HG03135 (cell line): ENCODE data around the gene WDR76.

Experiments used
- ATAC-seq: cut with Tn5 transposase; IDR thresholded peaks from one replicate; pipeline ENCODE4 v1.9.1; 2021; ENCODE audit warnings: mild to moderate bottlenecking, moderate library complexity; ENCODE audit not compliant: unreplicated experiment

WDR76 gene

DNA sequence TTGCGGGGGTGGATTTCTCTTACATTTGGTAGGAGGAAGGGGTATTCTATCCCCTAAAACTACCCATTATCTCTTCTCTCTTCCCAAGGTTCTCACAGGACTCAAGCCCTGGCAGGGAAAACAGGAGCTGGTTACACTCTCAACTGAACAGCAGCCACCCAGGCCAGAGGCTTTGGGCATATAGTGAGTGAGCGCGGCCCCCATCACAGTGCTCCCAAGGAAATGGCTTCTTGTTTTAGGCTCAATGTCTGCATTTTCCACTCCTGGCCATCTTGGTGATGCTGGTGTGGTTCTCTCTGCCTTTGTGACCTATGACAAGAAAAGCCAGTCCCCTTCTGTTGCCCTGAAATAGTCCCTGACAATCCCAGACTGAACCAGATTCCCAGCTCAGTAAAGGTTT is 50.1 kb downstream of the WDR76 start:
- ATAC-seq = no peak

DNA sequence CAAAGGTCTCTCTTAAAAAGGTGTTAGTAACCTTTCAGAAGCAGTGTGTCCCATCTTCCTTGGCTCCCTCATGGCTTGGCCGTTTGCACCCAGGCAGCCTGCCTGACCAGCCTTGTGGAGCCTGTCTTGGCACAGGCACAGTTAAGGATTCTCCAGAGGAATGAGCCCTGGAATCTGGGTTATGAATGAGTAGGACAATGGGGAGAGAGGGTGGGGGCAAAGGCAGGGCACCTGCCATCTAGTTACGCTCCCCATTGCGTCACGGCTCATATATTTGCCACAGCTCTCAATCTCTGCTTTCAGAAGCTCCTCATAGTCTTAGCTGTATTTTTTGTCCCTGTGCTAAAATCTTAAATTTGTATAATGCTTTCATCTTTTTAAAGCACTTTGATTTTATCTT is 50.6 kb downstream of the WDR76 start:
- ATAC-seq = no peak

DNA sequence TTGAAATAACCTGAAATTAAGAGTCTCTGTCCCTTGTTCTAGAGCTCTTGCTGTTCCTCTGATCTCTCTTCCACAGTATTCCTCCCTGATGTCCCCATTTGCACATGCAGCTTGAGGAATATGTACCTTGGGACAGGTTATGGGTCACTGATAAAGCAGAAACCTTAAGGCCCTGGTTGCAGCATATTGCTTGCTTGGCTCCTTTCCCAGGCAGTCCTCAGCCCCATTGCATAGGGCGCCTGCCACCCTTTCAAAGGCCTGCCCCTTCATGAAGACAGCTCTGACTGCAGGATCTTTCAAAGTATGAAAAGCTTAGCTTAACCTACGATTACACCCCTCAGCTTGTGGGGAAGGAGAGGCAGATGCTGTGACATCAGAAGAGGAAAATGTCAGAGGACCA is 51.6 kb downstream of the WDR76 start:
- ATAC-seq = no peak

DNA sequence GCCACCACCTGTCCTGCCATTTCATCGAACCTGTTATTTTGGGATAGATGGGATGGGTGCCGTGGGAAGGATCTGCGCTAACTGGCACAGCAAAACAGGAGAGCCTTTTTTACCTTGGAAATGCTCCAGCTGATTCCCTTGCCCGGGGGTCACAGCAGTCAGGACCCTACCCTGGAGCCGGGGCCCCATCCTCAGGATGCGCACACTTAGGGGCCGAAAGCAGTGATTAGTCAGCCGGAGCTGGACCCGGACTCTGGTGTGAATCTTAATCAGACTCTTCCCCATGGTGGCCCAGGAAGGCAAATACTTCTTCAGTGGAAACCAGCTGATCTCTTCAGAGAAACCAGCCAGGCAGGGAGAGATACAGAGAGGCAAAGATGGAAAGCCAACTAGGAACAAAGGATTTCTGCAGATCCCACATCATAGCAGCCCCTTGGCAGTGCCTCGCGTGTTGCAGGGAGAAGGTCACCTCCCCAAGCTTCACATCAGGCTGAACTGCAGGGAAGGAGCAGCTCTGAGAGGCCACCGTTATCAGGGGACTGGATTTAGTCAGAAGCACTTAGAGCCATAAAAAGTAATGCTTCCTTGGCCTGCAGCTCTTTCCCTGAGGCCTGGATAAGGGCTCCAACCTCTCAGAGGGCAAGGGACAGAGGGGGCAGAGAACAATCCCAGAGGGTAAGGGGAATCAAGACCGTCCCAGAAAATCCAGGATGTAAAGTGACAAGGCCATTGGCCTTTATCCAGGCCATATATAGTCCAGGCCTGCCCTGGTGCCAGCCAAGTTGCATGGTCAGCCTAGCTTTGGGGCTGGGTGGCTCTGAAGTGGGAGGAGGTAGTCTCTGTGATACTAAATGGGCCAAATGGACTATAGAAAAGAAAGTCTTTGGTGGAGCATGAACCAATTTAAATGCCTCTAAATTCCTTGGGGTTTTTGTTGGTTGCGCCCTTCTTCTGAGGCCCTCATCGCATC is 52.9 kb downstream of the WDR76 start:
- ATAC-seq = no peak

DNA sequence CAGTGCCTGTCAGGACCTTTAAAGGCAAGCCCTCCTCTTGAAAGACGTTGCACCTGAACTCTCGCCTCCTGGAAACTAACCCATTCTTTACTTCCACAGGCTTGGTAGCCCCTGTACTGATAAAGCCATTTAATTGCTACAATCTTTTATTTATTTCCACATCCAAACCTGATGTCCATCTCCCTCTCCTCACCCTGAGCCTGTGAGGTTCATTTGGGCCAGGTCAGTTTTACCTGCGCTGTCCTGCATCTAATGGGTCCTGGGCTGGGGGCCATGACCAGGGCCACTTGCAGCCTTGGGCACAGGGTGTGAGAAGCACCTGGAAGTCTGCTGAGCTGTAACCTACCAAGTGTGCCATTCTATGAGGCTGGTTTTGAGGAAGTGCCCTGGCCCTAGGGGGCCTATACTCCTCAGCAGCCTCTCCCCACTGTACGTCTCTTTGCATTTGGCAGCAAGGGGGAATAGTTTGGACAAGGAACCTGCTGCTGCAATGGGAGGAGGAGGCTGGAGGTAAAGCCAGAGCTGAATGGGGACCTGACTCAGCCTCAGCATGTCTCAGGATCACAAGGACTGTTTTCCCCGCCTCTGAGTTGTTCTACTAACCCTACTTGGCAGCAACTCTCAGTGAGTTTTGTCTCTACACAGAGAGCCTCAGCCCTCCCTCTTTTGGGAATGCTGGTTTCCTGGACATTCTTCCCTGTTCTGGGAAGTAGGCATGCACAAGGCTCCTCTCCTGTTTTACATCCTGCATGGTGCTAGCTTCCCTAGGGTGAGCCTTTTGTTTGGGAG is 53.8 kb downstream of the WDR76 start:
- ATAC-seq = no peak

DNA sequence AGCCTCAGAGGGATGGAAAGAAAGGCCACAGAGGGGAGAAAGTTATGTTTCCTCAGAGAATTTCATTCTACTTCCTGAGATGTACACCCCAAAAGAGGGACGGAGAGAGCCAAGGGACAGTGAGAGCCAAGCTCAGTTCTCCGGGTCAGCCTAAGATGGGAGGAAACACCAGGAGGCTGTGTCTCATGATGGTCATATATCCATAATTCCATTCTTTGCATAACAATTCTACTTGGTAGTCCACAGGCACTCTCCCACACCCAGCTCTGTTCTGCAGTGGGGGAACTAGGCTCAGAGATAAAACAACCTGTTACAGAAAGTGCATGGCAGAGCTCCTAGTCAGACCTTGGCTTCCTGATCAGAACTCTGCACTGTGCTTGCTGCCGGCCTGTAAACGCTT is 54.4 kb downstream of the WDR76 start:
- ATAC-seq = no peak

DNA sequence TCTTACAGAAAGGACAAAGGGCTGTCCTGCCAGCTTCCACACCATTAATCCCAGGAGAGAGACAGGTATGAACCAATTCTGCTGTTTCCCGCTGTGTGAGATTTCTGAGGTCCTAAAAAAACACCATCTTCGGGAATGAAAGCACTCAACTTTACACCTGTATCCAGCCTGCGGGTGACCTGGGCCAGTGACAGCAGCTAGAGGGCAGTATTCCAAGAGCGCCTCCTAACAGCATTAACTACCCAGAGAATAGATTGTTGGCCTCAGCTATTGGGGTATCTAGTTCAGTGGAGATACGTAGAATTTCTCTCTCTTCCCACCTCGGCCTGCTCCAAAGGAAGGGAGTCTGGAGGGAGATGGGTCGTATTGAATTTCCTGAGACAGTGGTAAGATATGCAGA is 55.1 kb downstream of the WDR76 start:
- no peak for ATAC-seq

DNA sequence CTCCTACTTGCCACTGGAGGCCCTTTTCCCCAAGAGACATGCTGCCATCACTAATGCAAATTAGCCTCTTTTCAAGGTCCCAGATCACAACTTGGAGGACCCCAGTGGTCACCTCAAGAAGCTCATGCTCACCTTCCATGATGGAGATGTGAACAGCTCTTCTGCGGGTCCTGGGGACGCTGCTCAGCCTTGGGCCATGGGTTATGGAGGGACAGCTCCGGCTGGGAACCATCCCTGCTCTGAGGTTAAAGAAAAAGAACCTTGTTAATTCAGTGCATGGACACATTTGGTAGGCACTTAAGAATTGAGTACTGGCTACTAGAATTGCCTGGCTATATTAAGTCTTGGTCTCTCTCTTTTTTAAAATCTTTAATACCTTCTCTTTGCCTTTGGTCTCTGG is 56.8 kb downstream of the WDR76 start:
- no peak for ATAC-seq

DNA sequence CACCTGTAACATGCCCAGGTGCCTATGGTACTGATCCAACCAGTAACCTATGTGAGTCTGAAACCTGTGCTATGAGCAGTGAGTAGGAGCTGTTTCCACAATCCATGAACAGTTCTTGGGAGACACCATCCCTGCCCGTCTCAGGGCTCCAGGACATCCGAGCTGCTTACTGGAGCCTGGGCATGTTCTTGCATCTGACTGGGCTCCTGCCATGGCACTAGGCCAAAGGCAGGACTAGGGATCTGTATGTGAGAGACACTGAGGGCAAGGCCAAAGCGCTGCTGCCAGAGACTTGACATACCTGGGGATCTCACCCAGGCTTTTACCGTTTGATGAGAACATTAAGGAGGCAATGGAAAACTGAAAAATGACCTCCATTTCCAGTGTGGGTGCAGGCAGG is 59.8 kb downstream of the WDR76 start:
- no peak for ATAC-seq

DNA sequence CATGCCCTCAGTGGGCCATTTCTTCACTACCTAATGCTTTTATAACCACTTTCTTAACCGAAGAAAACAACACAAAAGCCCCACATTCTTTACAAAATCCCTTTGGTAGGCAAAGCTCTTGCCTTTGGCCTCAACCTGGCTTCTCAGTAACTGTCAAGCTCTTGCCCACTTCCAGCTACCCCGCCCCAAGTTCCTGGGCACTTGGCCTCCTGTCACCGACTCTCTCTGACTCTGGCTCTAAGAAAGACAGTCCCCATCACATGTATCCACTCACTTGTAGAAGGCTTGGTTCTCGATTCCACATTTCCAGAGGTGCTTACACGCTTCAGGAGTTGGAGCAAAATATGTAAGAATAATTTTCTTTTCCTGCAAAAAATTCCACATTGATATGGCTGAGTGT is 61.1 kb downstream of the WDR76 start:
- no peak for ATAC-seq

DNA sequence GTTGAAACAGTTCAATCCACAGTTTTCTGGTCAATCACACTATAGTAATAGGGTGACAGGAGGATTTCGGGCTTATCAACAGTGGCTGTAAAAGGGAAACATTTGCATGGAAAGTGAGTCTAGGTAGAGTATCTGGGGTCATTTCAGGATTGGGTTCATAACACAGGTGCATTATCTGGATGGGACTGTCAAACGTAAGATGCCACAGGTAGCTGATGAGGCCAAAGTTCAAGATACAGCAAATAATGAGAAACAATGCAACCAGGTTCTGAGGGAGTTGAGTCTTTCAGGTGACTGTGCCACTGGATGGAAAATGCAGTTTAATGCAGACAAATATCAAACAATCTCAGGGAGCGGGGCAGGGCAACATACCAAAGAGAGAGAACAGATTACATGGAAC is 62.2 kb downstream of the WDR76 start:
- no peak for ATAC-seq

DNA sequence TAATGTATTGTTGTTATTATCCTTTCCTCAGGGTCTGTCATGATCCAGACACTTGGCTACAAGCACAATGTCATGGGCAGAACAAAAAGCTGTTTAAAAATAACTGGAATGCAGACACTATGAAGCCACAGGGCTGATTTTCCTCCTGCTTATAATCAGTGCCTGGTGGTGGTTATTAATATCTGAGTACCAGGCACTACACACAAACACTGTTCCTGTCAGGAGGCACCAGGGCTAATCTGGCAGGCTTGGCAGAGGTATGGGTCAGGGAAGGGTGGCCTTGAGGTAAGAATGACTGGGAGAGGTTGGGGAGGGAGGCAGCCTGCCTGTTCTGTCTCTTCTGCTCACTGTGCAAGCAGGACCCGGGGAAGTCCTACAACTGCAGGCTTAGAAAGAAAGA is 67.2 kb downstream of the WDR76 start:
- no peak for ATAC-seq

DNA sequence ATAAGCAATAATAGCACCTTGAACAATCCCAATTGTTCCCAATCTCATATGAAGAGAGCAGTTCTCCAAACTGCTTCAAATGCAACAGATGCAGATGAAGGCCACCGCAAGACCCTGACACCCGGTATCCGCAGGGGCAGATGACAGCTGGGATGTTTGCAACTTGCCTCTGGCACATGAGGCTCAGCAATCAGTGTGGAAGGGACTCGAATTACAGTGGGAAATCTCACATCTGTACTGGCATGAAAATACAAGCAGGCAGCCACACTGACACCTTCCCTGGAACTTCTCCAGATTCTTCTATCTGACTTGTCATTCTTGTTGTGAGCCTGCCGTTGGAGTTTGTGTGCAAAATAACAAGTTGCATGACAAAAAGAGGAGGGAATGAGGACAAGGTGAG is 68.8 kb downstream of the WDR76 start:
- no peak for ATAC-seq

DNA sequence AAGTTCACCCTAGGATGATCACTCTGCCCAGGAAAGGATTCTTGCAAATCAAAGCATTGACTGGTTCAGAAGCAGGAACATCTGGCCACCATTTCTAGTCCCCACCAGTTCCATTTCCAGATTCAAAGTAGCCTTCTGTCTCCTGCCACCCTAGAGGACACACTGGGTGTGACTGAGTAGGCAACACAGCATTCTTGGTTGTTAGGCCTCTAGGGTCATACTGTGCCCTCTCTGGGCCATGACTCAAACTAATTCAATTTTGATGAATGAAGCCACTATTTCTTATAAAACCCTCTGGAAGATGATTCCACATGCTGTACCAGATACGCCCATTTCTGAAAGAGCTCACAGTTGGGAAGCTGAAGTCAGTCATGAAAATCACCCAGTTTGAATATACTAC is 69.7 kb downstream of the WDR76 start:
- no peak for ATAC-seq

DNA sequence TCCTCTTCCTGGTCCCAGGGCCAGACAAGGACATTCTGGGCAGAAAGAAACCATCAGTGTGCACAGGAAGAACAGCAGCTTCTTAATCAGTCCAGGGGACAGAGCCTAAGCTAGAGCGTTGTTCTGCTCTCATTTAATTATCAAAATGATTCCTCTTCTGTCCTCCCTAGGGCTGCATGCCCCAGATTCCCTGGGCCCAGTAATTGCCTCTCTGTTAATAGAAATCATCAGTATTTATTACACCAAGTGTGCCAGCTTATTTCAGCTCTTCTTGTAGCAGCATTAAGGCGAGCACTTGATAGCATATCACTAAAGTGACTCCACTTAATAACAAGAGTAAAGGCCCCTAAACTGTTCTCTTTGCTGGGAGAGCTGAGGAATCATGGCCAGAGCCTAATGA is 72.1 kb downstream of the WDR76 start:
- ATAC-seq = no peak

DNA sequence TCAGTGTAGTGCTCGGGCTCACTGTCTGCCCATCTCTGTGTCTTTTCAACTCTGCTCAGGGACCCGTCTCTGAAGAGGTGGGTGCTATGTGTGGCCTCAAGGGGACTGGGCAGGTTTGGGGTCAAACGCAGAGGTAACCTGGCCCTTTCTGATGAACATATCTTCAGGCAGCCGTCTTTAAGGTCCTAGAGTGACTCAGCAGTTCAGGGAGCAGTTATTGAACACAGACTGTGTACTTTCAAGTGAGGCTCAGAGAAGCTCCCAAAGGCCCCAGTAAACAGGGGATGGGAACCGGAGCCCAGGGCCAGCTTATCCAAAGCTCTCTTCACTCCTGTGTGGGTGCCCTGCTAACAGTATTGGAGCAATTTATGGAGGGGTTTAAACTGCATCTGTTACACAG is 73.1 kb downstream of the WDR76 start:
- ATAC-seq = no peak

DNA sequence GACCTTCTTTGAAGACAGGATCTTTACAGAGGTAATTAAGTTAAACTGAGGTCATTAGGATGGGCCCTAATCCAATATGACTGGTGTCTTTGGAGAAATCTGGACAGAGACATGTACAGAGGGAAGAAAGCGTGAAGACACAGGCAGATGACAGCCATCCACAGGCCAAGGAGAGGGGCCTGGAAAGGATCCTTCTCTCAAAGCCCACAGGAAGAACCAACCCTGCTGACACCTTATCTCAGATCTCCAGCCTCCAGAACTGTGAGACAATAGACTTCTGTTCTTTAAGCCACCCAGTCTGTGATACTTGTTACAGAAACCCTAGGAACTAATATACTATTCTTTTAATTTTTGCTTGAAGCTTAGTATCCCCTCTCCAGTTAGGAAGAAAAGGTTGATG is 74.2 kb downstream of the WDR76 start:
- no peak for ATAC-seq

DNA sequence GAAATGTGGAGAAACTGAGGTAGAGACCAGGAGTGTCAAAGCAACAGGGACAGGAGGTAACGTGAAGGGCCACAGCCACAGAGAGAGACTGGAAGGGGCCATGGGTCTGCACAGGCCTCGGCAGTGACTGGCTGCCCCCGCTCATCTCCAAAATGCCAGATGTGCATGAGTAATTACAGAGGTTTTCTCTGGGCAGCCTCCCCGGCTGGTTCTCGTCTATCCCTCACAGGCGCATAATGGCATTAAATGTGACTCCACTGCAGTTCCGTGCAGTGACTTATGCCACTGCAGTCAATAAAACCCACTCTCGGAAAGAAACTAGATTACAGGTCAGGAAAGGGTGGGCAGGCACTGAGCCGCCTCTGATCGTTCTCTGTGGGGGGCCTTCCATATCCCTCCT is 74.7 kb downstream of the WDR76 start:
- no peak for ATAC-seq

DNA sequence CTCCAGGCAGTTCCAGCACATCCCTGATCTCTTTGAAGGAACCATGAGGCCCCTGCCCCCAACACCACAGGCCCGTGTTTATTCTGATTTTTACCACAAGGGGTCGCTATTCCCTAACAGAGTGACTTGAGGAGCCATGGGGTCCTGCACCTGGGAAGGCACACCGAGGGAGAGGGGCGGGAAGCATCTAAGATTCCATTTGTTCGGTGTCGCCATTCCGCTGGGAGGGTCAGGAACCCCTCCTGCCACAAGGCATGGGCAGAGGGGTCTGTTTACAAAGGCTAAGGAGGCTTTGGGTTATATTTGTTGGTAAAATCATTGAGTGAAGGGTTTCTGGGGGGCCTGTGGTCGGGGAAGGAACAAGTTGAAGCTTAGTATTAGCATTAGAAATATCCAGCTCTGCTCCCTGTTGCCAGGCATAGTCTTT is 77.1 kb downstream of the WDR76 start:
- ATAC-seq = no peak

DNA sequence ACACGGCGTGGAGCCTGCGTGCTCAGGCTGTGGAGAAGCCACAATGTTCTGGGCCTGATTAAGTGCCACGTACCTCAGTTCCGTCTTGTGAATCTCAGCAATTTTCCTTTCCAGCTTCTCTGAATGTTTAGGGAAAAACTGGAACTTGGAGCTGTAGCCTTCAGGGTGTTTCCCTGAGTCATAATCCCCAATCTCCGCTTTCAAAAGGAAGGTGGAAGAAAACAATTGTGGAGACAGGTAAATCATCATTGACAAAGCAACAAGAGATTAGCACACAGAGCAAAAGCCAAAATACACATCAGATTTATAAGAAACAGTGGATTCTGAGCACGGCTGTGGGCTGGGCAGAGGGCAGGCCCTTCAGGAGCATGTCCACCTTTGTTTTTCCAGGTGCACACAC is 79.0 kb downstream of the WDR76 start:
- no peak for ATAC-seq

DNA sequence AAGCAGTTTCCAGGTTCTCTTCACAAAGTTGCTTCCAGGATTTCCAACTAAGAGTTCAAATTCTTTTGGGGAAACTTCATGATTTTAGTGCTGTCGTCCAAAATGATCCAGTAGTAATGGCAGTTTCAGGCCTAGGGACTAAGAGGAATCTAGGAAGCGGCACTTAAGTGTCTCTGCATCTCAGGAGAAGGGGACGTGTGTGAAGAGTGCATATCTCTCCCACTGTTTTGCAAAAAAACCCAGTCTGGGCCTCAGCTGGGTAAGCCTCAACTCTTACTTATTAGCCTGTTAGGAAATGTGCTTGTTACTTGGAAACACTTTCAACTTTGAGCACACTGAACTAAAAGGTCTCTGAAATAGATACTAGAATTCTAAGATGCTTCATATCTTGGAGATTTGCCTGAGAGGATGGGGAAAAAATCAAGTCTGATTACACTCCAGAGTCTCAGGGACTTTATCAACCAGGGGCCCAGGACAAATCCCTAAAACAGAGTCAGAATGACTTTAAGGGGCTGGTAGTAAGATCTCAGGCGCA is 81.8 kb downstream of the WDR76 start:
- ATAC-seq = no peak

DNA sequence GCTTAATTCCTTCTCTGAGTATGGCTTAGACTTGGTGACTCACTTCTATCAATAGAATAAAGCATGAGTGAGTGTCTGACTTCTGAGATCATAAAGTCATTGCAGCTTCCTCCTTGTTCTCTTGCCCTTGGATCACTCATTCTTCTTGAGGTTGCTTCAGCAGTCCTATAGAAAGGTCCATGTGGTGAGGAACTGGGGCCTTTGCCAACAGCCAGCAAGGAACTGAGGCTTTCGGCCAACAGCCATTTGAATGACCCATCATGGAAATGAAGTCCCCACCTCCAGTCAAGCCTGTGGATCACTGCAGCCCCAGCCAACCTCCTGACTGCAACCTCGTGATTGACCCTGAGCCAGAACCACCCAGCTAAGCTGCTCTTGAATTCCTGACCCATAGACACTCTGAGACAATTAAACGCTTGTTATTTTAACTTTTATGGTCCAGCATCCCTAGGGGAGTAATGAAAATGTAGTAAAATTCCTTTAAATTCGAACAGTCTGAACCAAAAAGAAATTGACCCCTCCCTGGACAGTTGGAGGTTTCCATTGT is 84.5 kb downstream of the WDR76 start:
- ATAC-seq = no peak
